ENCODE results near the gene CRADD.

- TF ChIP-seq POLR2A (IDR thresholded peaks at IDR 0.05) (no peak), CTCF (IDR thresholded peaks at IDR 0.05) (no peak)
These were observed 234.2 kb downstream of the CRADD start for GRCh38 chr12:93911396-93911795.

Data from body of pancreas (tissue), 4 donors.